ENCODE measurements around the gene TIPARP.

DNA sequence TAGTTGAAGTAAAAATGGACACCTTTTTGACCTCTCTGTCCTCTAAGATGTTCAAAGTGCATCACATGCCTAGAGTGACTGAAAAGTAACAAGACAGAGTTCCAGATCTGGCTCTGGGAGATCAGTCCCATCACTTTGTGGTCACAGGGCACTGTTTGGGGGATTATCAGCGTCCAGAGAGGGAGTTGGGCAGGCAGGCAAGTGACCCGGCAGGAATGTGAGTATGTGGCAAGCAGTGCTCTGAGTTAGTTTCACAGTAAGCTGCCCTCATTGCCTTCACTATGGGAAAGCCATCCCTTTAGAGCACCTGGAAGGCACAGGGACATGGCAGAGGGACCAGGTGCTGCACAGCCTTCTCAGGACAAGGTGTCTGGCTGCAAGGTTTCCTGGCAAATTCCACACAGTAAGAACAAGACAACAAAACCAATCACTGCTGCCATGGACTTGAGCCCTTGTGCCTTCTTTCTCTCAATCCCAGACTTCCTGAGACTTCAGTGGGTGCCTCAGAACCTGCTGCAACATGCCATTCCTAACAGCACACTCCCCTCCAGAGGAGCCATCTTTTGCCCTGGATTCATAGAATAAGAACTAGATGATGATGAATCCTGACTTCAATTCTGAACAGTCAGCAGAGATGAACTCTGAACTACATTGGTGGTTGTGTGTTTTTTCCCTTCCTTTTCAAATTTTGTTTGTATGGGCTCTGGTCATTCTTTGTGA lies 55.2 kb downstream of the TIPARP start:
- TF ChIP-seq, protein P1, sequence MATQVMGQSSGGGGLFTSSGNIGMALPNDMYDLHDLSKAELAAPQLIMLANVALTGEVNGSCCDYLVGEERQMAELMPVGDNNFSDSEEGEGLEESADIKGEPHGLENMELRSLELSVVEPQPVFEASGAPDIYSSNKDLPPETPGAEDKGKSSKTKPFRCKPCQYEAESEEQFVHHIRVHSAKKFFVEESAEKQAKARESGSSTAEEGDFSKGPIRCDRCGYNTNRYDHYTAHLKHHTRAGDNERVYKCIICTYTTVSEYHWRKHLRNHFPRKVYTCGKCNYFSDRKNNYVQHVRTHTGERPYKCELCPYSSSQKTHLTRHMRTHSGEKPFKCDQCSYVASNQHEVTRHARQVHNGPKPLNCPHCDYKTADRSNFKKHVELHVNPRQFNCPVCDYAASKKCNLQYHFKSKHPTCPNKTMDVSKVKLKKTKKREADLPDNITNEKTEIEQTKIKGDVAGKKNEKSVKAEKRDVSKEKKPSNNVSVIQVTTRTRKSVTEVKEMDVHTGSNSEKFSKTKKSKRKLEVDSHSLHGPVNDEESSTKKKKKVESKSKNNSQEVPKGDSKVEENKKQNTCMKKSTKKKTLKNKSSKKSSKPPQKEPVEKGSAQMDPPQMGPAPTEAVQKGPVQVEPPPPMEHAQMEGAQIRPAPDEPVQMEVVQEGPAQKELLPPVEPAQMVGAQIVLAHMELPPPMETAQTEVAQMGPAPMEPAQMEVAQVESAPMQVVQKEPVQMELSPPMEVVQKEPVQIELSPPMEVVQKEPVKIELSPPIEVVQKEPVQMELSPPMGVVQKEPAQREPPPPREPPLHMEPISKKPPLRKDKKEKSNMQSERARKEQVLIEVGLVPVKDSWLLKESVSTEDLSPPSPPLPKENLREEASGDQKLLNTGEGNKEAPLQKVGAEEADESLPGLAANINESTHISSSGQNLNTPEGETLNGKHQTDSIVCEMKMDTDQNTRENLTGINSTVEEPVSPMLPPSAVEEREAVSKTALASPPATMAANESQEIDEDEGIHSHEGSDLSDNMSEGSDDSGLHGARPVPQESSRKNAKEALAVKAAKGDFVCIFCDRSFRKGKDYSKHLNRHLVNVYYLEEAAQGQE (IDR thresholded peaks at IDR 0.05; ENCODE audit: insufficient read depth in 1 of 2, low read depth in 2 of 2, low read length in 2 of 2), result no peak
- TF ChIP-seq TAF1 (IDR thresholded peaks at IDR 0.05; ENCODE audit: borderline replicate concordance, insufficient read depth, low read length) (no peak), POLR2AphosphoS5 (IDR thresholded peaks at IDR 0.05; ENCODE audit: low read depth, low read length) (no peak), SIN3A (IDR thresholded peaks at IDR 0.05; ENCODE audit: borderline replicate concordance, insufficient read depth, low read length) (no peak)

Data from PFSK-1 (cell line).